Measurements from ENCODE around the gene IMPG1.

- TF ChIP-seq CTCF (IDR thresholded peaks at IDR 0.05; ENCODE audit: insufficient read depth, low read length) (no peak), POLR2AphosphoS5 (IDR thresholded peaks at IDR 0.05; ENCODE audit: low read depth) (no peak), REST (IDR thresholded peaks at IDR 0.05; ENCODE audit: insufficient replicate concordance, low read depth) (no peak), GABPA (IDR thresholded peaks at IDR 0.05; ENCODE audit: low read depth) (no peak)
These were observed 134.6 kb downstream of the IMPG1 start for GRCh38 chr6:75937846-75938245.

All from HL-60 (cell line).